Spleen (tissue), 11 donors: Measurements from ENCODE around the gene ARHGEF37. TPM values are rescaled to one million over a fixed set of nuclear protein-coding genes. Genes with fewer than 3 reads are reported as not detected.

Experiments used
- DNase-seq: peaks from one replicate; pipeline ENCODE4 v3.0.0-alpha.2; 2020
- H3K27ac ChIP-seq, 8 donors: fragments of 200-600 bp; sonication (generic) in 7 of 8; 1 replicate in 4 of 8; 2 replicates in 4 of 8; pipeline versions ENCODE4 v1.5.0 to v1.8.0; 2016 to 2021; ENCODE audit warnings: inconsistent platforms in 4 of 8, mild to moderate bottlenecking in 4 of 8, moderate library complexity in 1 of 8
- H3K27me3 ChIP-seq, 7 donors: fragments of 200-600 bp; sonication (generic) in 6 of 7; replicated peaks in 1 of 7; 1 replicate in 4 of 7; 2 replicates in 3 of 7; pipeline versions ENCODE4 v1.5.0 to v1.8.0; 2016 to 2021; ENCODE audit warnings: inconsistent platforms in 3 of 7, mild to moderate bottlenecking in 1 of 7
- H3K36me3 ChIP-seq, 6 donors: fragments of 200-600 bp; sonication (generic) in 5 of 6; 1 replicate in 4 of 6; 2 replicates in 2 of 6; pipeline versions ENCODE4 v1.5.0 to v1.8.0; 2016 to 2021; ENCODE audit warnings: inconsistent platforms in 2 of 6
- H3K4me1 ChIP-seq, 6 donors: fragments of 200-600 bp; sonication (generic) in 5 of 6; 1 replicate in 3 of 6; 2 replicates in 3 of 6; pipeline versions ENCODE4 v1.5.0 to v1.8.0; 2016 to 2021; ENCODE audit warnings: inconsistent platforms in 3 of 6
- H3K4me3 ChIP-seq, 8 donors: fragments of 200-600 bp; sonication (generic) in 7 of 8; 1 replicate in 4 of 8; 2 replicates in 4 of 8; pipeline versions ENCODE4 v1.5.0 to v1.8.0; 2016 to 2021; ENCODE audit warnings: inconsistent platforms in 4 of 8, mild to moderate bottlenecking in 4 of 8, moderate library complexity in 2 of 8
- H3K9me3 ChIP-seq, 8 donors: fragments of 200-600 bp; sonication (generic) in 7 of 8; 1 replicate in 4 of 8; 2 replicates in 4 of 8; pipeline versions ENCODE4 v1.5.0 to v1.8.0; 2016 to 2021; ENCODE audit warnings: inconsistent platforms in 4 of 8
- CTCF ChIP-seq, 11 experiments: fragments of 200-600 bp in 7 of 11; fragments of 450-650 bp in 4 of 11; sonication (generic) in 4 of 11; IDR thresholded peaks in 8 of 11; conservative IDR thresholded peaks in 3 of 11; 1 replicate in 7 of 11; 2 replicates in 4 of 11; pipeline versions ENCODE4 v1.4.0 to v1.8.0; 2016 to 2021; ENCODE audit warnings: antibody characterized with exemption in 11 of 11, inconsistent platforms in 4 of 11, mild to moderate bottlenecking in 1 of 11
- POLR2A ChIP-seq, 3 donors: fragments of 450-650 bp; IDR thresholded peaks; one replicate each; pipeline ENCODE4 v1.5.1; 2017; ENCODE audit warnings: antibody characterized with exemption in 3 of 3, mild to moderate bottlenecking in 1 of 3
- POLR2AphosphoS5 ChIP-seq, 3 donors: sonication (generic); formaldehyde crosslinking; IDR thresholded peaks; one replicate each; pipeline ENCODE4 v1.5.1; 2017; ENCODE audit warnings: antibody characterized with exemption in 3 of 3
- WGBS, 5 donors: extraction: QIAGEN DNeasy Blood & Tissue Kit in 3 of 5; methylation state at CpG; one replicate each; pipeline versions ENCODE4 v1.1.5 to v1.1.7; 2013 to 2018; 5-methylcytosine and 5-hydroxymethylcytosine counted together
- intact Hi-C: fragments of 100-400 bp; cut with DNase I; formaldehyde crosslinking; loops from one replicate; pipeline ENCODE4 v1.15.0; 2023; ENCODE audit warnings: low total_unique reads
- polyA plus RNA-seq, 3 donors: library from polyadenylated mRNA; stranded (reverse); fragments of 200-250 nt; gene quantifications; one replicate each; pipeline ENCODE4 v1.2.1, GENCODE V29; 2013
- total RNA-seq, 7 donors: library from RNA; depleted of rRNA in 3 of 7; stranded (reverse); fragments of >200 nt in 3 of 7; fragmentation: NEBNext Ultra II Directional in 4 of 7; extraction: Animal tissue kit (Norgen Biotek cat#: 25700) in 4 of 7; gene quantifications; one replicate each; pipeline versions ENCODE4 v1.1.0 to v1.2.1, GENCODE V29; 2016 to 2021
- donor health status: healthy with polysubstance abuse.
- donor health status: DM: no; HTN: no; CAD: no; lungs with moderate emphysema.
- donor health status: DM: no; HTN: no; CAD: no.
- donor health status: Bipolar disorder and iron deficiency.
- donor health status: healthy.
- donor health status: DM: no; HTN: no; CAD: no.
- donor health status: DM: yes; HTN: yes; CAD: no.

The ARHGEF37 gene
- total and polyA plus RNA-seq, 10 donors, result 0.77 to 3.5 (median 1.3) TPM

- no peak overlapping the region for H3K4me3 ChIP-seq
- H3K36me3 ChIP-seq, result no peaks in the 10 kb centered on the region
- H3K27me3 ChIP-seq, result no peaks in the 10 kb centered on the region
- no peak for TF ChIP-seq CTCF (IDR thresholded peaks at IDR 0.05 in 8 of 11, conservative IDR thresholded peaks at IDR 0.05 in 3 of 11)
- TF ChIP-seq POLR2A (IDR thresholded peaks at IDR 0.05), result no peak
- no peak for TF ChIP-seq POLR2AphosphoS5 (IDR thresholded peaks at IDR 0.05)
- 57 to 94% (median 93%) methylated on average over 1 of the region's 1 CpG for WGBS, 5 donors
- H3K4me1 ChIP-seq, result no peaks in the 10 kb centered on the region
- no peak for DNase-seq
- no peak overlapping the region for H3K27ac ChIP-seq
- intact Hi-C loops, result no loop called here
- H3K9me3 ChIP-seq, result peaks cover 0 to 4% (median 3%) of the 10 kb centered on the region in 8 donors
These were observed 70.4 kb downstream of the ARHGEF37 start for GRCh38 chr5:149651686-149652085.

- intact Hi-C loops, result no loop called here
- no peak for TF ChIP-seq CTCF (IDR thresholded peaks at IDR 0.05 in 8 of 11, conservative IDR thresholded peaks at IDR 0.05 in 3 of 11)
- TF ChIP-seq POLR2A (IDR thresholded peaks at IDR 0.05), result no peak
- no peak for TF ChIP-seq POLR2AphosphoS5 (IDR thresholded peaks at IDR 0.05)
- H3K27ac ChIP-seq, result no peak overlapping the region
- H3K9me3 ChIP-seq, result peaks cover 0 to 11% (median 10%) of the 10 kb centered on the region in 8 donors
- 92 to 98% (median 94%) methylated on average over 2 of the region's 2 CpGs for WGBS, 5 donors
- no peaks in the 10 kb centered on the region for H3K27me3 ChIP-seq
- H3K4me1 ChIP-seq, result no peaks in the 10 kb centered on the region
- no peaks in the 10 kb centered on the region for H3K36me3 ChIP-seq
- DNase-seq, result no peak
- no peak overlapping the region for H3K4me3 ChIP-seq
These were observed 71.4 kb downstream of the ARHGEF37 start for GRCh38 chr5:149652697-149653096.

- intact Hi-C loops, result no loop called here
- 43 to 46% (median 44%) methylated on average over 3 of the region's 3 CpGs for WGBS, 5 donors
- Histone ChIP-seq H3K27ac (no peak overlapping the region), H3K27me3 (no peaks in the 10 kb centered on the region), H3K9me3 (peaks cover 0 to 11% (median 10%) of the 10 kb centered on the region in 8 donors), H3K4me1 (no peaks in the 10 kb centered on the region), H3K36me3 (no peaks in the 10 kb centered on the region), H3K4me3 (no peak overlapping the region)
- DNase-seq, result no peak
- TF ChIP-seq CTCF (IDR thresholded peaks at IDR 0.05 in 8 of 11, conservative IDR thresholded peaks at IDR 0.05 in 3 of 11), result no peak
- no peak for TF ChIP-seq POLR2A (IDR thresholded peaks at IDR 0.05)
- no peak for TF ChIP-seq POLR2AphosphoS5 (IDR thresholded peaks at IDR 0.05)
These were observed 72.9 kb downstream of the ARHGEF37 start for GRCh38 chr5:149654231-149654630.

- Histone ChIP-seq H3K36me3 (no peaks in the 10 kb centered on the region), H3K27ac (no peak overlapping the region), H3K4me1 (no peaks in the 10 kb centered on the region), H3K9me3 (peaks cover 0 to 11% (median 10%) of the 10 kb centered on the region in 8 donors), H3K4me3 (no peak overlapping the region), H3K27me3 (no peaks in the 10 kb centered on the region)
- TF ChIP-seq POLR2AphosphoS5 (IDR thresholded peaks at IDR 0.05), result no peak
- no peak for TF ChIP-seq POLR2A (IDR thresholded peaks at IDR 0.05)
- no peak for TF ChIP-seq CTCF (IDR thresholded peaks at IDR 0.05 in 8 of 11, conservative IDR thresholded peaks at IDR 0.05 in 3 of 11)
- 70 to 95% (median 90%) methylated on average over 2 to 4 of the region's 4 CpGs for WGBS, 5 donors
- no peak for DNase-seq
- intact Hi-C loops, result no loop called here
These were observed 73.7 kb downstream of the ARHGEF37 start for GRCh38 chr5:149654883-149655505.
